RWPE1 (cell line): ENCODE data around the gene NOB1.

ENCODE experiments used
- CTCF ChIA-PET: fragments of 350-600 bp; sonication (Branson Sonifier 250); formaldehyde crosslinking; extraction: SDS; loops from one replicate; lab custom pipeline; 2021; lab: Yijun Ruan, JAX
- POLR2A ChIA-PET: fragments of 400-600 bp; formaldehyde crosslinking; extraction: SDS; loops from one replicate; lab custom pipeline; 2020; ENCODE audit warnings: antibody characterized with exemption; ENCODE audit not compliant: low non-redundant PET; lab: Yijun Ruan, JAX
- DNase-seq: peaks from one replicate; pipeline ENCODE4 v3.0.0; 2012; ENCODE audit warnings: low spot score
- H3K27ac ChIP-seq: fragments of 450-650 bp; 2 replicates; pipeline ENCODE4 v1.5.1; 2017
- CTCF ChIP-seq: fragments of 450-650 bp; conservative IDR thresholded peaks from 2 replicates; pipeline ENCODE4 v1.5.1; 2017; ENCODE audit warnings: low read depth, mild to moderate bottlenecking

NOB1 gene

DNA sequence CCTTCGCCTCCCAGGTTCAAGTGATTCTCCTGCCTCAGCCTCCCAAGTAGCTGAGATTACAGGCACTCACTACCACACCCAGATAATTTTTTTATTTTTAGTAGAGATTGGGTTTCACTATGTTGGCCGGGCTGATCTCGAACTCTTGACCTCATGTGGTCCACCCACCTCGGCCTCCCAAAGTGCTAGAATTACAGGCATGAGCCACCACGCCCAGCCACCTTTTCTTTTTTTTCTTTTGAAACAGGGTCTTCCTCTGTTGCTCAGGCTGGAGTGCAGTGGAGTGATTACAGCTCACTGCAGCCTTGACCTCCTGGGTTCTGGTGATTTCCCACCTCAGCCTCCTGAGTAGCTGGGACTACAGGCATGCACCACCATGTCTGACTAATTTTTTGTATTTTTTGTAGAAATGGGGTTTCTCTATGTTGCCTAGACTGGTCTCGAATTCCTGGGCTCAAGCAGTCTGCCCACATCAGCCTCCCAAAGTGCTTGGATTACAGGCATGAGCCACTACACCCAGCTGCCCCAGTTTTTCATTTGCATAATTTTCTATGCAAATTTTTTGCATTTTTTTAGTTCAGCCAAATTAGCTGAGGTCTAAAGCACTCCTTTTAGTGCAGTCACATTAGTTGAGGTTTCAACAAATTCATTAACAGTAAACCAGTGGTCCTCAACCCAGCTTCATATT lies 18.7 kb upstream of the NOB1 start:
- no peak overlapping the region for H3K27ac ChIP-seq
- POLR2A ChIA-PET: no interaction called here
- no peak for DNase-seq

DNA sequence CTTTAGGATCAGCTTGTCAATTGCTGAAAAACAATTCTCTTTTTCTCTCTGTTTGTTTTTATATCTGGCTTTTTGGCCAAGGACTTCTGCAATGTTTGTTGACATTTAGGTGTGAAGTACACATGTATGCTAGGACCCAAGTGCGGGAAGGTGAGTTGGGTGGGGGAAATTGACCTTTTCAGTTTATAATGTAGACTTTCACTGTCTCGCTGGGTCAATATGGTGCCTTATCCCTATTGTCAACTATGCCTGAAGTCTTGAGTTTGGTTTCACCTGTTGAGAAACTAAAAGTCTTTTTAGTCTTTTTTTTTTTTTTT lies 16.9 kb upstream of the NOB1 start:
- POLR2A ChIA-PET: no interaction called here
- no peak for DNase-seq
- TF ChIP-seq CTCF: no peak
- CTCF ChIA-PET: no interaction called here
- no peak overlapping the region for H3K27ac ChIP-seq

More for the DNA sequence above, 18.7 kb upstream of the NOB1 start:
- CTCF ChIA-PET: no interaction called here
- no peak for TF ChIP-seq CTCF

DNA sequence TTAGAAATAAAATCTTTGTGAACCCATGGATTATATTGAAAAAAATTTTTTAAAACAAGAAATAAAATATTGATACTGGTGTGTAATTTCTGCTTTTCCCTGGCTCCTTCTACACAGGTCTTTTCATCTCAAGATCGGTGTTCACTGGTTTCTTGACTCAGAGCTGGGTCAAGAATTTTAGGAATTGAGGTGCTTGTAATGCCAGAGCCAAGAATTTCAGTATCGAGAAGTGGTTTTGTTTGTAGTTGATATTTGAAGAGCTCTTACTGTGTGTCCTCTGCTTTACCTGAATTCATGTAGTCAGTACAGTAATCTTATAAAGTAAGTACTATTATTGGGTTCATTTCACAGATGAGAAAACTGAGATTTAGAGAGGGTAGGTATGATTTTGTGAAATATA lies 14.7 kb upstream of the NOB1 start:
- POLR2A ChIA-PET: no interaction called here
- no peak for TF ChIP-seq CTCF

GRCh38 chr16:69768666-69769065 lies 13.9 kb upstream of the NOB1 start:
- H3K27ac ChIP-seq: no peak overlapping the region
- TF ChIP-seq CTCF: no peak
- no peak for DNase-seq
- ChIA-PET POLR2A (no interaction called here), CTCF (interaction anchor here (0.6 kb wide), 1 partner anchor 684 kb away, joined by 3 read pairs; no protein-coding TSS in a partner anchor)

More for the DNA sequence above, 14.7 kb upstream of the NOB1 start:
- CTCF ChIA-PET: interaction anchor here (0.6 kb wide), 2 partner anchors 375 to 683 kb away, joined by 3 read pairs; no protein-coding TSS in a partner anchor
- H3K27ac ChIP-seq: no peak overlapping the region
- no peak for DNase-seq

- POLR2A ChIA-PET: no interaction called here
Measured at GRCh38 chr16:69767459-69768229, 12.9 kb upstream of the NOB1 start.

DNA sequence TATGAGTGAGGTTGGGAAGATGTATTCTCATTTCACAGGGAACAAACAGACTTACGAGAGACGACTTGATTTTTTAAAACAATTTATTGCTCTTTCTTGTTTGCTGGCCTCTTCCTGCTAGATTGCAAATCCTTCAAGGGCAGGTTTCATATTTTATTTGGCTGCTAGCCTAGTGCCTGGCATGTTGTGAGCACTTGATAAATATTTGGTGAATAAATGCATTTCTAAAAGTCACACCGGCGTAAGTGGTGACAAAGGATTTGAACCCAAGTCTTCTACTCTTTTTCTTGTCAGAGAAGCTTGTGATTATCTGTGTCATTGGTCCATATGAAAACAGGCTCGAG lies 8.8 kb upstream of the NOB1 start:
- no peak for DNase-seq
- ChIA-PET POLR2A (no interaction called here), CTCF (interaction anchor here (0.7 to 1.4 kb wide), 2 partner anchors 9 to 170 kb away, joined by 3 read pairs; partner anchors contain the start of gene NOB1)
- TF ChIP-seq CTCF: no peak
- no peak overlapping the region for H3K27ac ChIP-seq

More at GRCh38 chr16:69767459-69768229, 12.9 kb upstream of the NOB1 start:
- CTCF ChIA-PET: no interaction called here
- DNase-seq: no peak
- no peak for TF ChIP-seq CTCF
- H3K27ac ChIP-seq: no peak overlapping the region
